ENCODE results near the gene AOC3. TPM values are rescaled to one million over a fixed set of nuclear protein-coding genes. Genes with fewer than 3 reads are reported as not detected.

AOC3 gene
- polyA plus RNA-seq (2011; rRNA removed) (0.10 and 0.12 TPM in 2 replicates), polyA minus RNA-seq (2011; rRNA and poly(A)+ RNA removed) (0.17 TPM in 1 of 2 replicates, not detected in the other)

GRCh38 chr17:42850954-42851353 lies at the start of gene AOC3:
TSS of gene AOC3 (plus strand) at chr17:42851199. CDS start at chr17:42851344, 145 bp downstream.
- POLR2A ChIA-PET: no interaction called here

GRCh38 chr17:42803074-42803883 lies 47.7 kb upstream of the AOC3 start:
- no peak for TF ChIP-seq CTCF (IDR thresholded peaks at IDR 0.05; ENCODE audit: low read depth, low read length)
- peak; percentile 16 for DNase-seq (ENCODE audit: low read depth, low spot score)
- ChIA-PET CTCF (interaction anchor here (1.4 to 2.3 kb wide), 3 partner anchors 17 to 40 kb away, joined by 3 to 10 read pairs (median 7); partner anchors contain the start of gene BECN1), POLR2A (interaction anchor here (0.6 to 2.3 kb wide), 3 partner anchors 21 to 102 kb away, joined by 6 to 12 read pairs (median 10); partner anchors contain the start of genes BECN1 and WNK4)
- H3K27me3 ChIP-seq (ENCODE audit: control insufficient read depth, insufficient read depth, low read length): peaks cover 3% of the 10 kb centered on the region
- H3K4me3 ChIP-seq (ENCODE audit: low read depth, low read length): no peak overlapping the region
- no peaks in the 10 kb centered on the region; the same call in 1 of the 2 replicates for H3K9me3 ChIP-seq (ENCODE audit: control insufficient read depth, insufficient read depth, low read length)
- peak overlapping the region; percentile 54 for H3K27ac ChIP-seq (ENCODE audit: low read depth, low read length)

More at GRCh38 chr17:42850954-42851353, at the start of gene AOC3:
- DNase-seq (ENCODE audit: low read depth, low spot score): no peak
- Histone ChIP-seq H3K27ac (ENCODE audit: low read depth, low read length) (no peak within 1 kb of the TSS), H3K27me3 (ENCODE audit: control insufficient read depth, insufficient read depth, low read length) (peaks cover 21% of the 10 kb centered on the region), H3K4me3 (ENCODE audit: low read depth, low read length) (no peak within 1 kb of the TSS), H3K9me3 (ENCODE audit: control insufficient read depth, insufficient read depth, low read length) (no peaks in the 10 kb centered on the region)
- CTCF ChIA-PET: interaction anchor here (1.3 kb wide), 1 partner anchor 87 kb away, joined by 4 read pairs; no protein-coding TSS in a partner anchor
- TF ChIP-seq CTCF (IDR thresholded peaks at IDR 0.05; ENCODE audit: low read depth, low read length): no peak

GRCh38 chr17:42804918-42805367 lies 46.1 kb upstream of the AOC3 start:
- H3K4me3 ChIP-seq (ENCODE audit: low read depth, low read length): no peak overlapping the region
- peaks cover 3% of the 10 kb centered on the region for H3K27me3 ChIP-seq (ENCODE audit: control insufficient read depth, insufficient read depth, low read length)
- H3K9me3 ChIP-seq (ENCODE audit: control insufficient read depth, insufficient read depth, low read length): no peaks in the 10 kb centered on the region
- ChIA-PET CTCF (interaction anchor here (1.4 kb wide), 1 partner anchor 15 kb away, joined by 4 read pairs; no protein-coding TSS in a partner anchor), POLR2A (interaction anchor here (0.6 kb wide), 1 partner anchor 12 kb away, joined by 3 read pairs; no protein-coding TSS in a partner anchor)
- no peak for TF ChIP-seq CTCF (IDR thresholded peaks at IDR 0.05; ENCODE audit: low read depth, low read length)
- DNase-seq (ENCODE audit: low read depth, low spot score): no peak
- H3K27ac ChIP-seq (ENCODE audit: low read depth, low read length): no peak overlapping the region

- DNase-seq (ENCODE audit: low read depth, low spot score): no peak
- ChIA-PET POLR2A (interaction anchor here (0.6 kb wide), 1 partner anchor 10 kb away, joined by 3 read pairs; no protein-coding TSS in a partner anchor), CTCF (interaction anchor here (0.6 to 1.3 kb wide), 2 partner anchors 13 to 202 kb away, joined by 3 to 8 read pairs; no protein-coding TSS in a partner anchor)
- no peak overlapping the region for H3K27ac ChIP-seq (ENCODE audit: low read depth, low read length)
- no peaks in the 10 kb centered on the region for H3K9me3 ChIP-seq (ENCODE audit: control insufficient read depth, insufficient read depth, low read length)
- TF ChIP-seq CTCF (IDR thresholded peaks at IDR 0.05; ENCODE audit: low read depth, low read length): no peak
- H3K4me3 ChIP-seq (ENCODE audit: low read depth, low read length): no peak overlapping the region
- H3K27me3 ChIP-seq (ENCODE audit: control insufficient read depth, insufficient read depth, low read length): peaks cover 3% of the 10 kb centered on the region
Measured at GRCh38 chr17:42806249-42806648, 44.8 kb upstream of the AOC3 start.

Data from AG04450 (cell line).